GF-D8 (cell line): ENCODE measurements around the gene C17orf75.
"Not testable (repeated sequence)": the region's sequence is repeated elsewhere in the genome, so short reads cannot be mapped to it uniquely, and the experiment has no call there.

Experiments used
- DNase-seq: peaks from one replicate; lab custom pipeline; 2025; lab: John Stamatoyannopoulos, UW

C17orf75 gene

DNA sequence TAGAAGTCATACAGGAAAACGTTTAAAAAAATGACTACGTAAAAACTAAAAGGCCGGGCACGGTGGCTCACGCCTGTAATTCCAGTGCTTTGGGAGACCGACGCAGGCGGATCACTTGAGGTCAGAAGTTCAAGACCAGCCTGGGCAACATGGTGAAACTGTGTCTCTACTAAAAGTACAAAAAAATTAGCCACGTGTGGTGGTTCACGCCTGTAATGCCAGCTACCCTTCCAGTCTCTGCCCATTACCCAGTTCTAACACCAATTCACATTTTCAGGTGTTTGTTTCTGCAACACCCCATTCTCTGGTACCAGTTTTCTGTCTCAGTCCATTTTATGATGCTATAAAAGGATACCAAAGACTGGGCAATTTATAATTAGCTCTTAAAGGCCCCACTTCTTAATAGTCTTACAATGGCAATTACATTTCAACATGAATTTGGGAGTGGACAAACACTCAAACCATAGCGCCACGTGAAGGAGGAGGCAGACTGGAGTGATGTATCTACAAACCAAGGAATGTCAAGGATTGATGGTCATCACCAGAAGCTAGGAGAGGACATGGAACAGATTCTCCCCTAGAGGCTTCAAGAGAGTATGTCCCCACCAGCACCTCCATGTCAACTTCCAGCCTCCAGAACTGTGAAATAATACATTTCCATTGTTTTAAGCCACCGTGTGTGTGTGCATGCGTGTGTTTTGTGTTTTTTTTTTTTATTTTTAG lies 791 bp upstream of the C17orf75 start:
- DNase-seq, result no peak

DNA sequence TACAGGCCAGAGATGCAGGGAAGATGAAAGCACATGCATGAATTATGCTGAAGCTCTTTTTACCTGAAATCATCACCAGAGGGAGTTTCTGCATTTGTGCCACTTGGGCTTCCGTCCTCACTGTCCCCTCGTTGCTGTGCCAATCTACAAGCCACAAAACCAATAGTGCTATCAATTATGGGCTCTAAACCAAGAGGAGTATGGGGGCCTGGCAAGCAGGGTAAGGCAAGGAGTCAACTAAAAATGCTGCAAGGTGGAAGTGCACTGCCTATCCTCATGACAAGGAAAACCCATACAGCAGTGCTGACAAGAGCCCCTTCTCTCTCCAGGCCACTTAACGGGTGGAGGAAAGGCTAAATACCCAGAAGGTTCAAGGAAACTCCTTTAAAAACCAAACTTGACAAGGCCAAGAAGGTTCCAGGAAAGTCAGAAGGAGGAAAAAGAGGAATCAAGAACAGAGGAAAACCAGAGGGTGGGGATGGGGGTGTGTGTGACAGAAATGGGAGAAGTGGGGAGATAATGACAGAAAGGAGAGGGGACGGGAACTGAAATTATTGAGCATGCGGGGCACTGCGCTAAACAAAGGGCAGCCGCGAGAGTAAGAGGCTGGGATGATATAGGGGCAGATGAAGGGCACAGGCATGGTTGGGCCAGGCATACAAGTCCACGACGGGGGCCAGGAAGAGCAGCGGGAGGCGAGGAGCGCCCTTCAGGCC lies 674 bp downstream of the C17orf75 start:
- DNase-seq, result no peak

- no peak for DNase-seq
Observed at GRCh38 chr17:32335687-32336086, 6.3 kb downstream of the C17orf75 start.

DNA sequence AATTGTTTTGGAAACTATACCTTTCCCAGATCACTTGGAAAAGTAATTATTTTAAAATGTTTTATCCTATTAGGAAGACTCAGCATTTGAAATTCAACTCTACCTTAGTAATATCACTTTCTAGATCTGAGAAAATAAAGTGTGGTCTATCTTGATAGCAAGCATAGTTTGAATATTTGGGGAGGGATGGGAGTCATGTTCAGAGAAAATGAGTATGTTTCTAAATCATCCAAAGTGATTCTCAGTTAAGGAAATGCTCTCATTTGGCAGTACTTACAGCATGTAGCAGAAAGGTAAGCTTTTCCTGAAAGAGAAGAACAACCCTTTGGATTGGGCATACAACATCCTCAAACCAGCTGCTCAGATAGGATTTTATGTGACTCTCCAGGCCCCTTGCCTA lies 6.9 kb downstream of the C17orf75 start:
- DNase-seq, result no peak

DNA sequence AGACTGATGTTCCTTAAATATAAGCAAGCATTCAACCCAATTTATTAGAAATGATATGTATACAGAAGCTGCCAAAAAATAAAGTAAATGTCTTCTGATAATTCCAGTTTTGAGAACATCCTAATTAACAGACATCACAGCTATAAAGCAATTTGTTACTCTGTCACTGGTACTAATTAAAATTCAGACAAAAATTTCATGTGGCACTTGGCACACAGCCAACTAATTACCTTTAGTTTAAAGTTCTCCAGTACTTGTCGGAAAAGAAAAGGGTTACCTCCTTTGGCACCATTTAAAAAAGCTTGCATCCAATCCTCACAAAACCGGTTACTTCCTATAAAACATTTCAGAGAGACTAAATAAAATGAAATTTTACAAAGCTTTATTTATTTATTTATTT lies 8.8 kb downstream of the C17orf75 start:
- DNase-seq, result no peak

DNA sequence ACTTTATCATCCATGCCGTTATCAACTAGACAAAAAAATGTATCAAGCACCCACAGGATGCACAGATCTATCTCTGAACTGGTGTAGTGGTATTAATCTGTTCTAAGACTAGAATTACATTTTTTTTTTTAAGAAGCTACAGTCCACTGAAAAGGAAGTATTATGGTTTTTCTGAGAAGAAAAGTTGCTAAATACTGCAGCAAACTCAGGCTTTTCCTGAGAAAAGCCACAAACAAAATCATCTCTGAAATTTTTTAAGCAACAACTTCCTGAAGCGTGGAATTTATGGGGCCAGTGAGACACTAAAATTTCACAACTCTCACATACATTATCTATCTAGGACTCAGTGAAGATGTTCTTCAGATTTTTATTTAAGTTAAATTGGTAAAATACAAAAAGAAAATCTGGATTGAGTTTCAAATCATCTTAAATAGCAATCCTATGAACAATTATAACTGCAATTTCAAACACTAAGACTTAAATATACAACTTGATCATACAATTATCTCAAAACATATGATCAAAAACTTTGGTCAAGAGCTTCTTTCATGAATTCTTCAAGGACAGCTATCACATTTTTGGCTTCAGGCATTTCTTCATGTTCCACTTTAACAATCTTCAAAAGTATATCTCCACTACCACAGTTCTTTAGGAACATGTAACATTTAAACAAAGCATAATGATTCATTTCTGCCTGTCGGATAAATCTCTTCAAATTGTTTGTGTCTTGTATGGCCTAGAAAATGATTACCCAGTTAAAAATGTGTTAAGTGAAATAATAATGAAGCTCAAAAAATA lies 10.5 kb downstream of the C17orf75 start:
- DNase-seq, result peak; percentile 87

DNA sequence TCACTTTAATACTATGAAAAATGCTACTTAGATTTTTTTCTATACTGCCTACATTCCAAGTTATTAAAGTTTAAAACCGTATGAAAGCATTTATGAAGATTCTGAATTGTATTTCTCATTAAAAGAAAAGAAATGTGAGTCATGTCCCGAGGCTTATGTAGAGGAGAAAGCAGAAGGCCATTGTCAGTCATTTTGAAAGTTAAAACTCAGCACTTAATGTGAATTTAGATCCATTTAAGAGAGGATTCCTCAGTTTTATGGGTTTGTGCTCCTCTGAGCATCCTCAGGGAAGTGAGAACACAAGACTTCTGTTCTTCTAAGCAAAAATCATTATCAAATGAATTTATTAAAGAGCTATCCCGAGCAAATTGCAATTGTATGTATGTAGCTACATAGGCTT lies 11.8 kb downstream of the C17orf75 start:
- no peak for DNase-seq

DNA sequence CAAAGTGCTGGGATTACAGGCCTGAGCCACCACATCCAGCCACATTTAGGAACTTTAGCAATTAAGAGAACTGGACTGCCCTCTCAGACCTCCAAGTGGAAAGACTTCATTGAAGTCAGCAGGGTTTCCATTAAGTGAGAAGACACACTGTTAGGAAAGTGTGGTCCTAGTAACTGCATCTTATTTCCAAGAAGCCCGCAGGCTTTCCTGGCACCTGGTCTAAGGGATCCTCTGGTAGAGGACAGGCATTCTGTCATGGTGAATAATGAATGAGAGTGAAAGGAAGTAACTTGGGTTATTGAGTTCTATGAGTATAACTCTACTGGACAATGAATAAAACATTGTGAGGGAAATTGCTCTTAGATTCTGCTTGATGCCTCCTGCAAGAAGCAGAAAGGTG lies 14.1 kb downstream of the C17orf75 start:
- no peak for DNase-seq

GRCh38 chr17:32323811-32324491 lies 18.0 kb downstream of the C17orf75 start:
- no peak for DNase-seq

GRCh38 chr17:32323046-32323445 lies 18.9 kb downstream of the C17orf75 start:
- no peak for DNase-seq

DNA sequence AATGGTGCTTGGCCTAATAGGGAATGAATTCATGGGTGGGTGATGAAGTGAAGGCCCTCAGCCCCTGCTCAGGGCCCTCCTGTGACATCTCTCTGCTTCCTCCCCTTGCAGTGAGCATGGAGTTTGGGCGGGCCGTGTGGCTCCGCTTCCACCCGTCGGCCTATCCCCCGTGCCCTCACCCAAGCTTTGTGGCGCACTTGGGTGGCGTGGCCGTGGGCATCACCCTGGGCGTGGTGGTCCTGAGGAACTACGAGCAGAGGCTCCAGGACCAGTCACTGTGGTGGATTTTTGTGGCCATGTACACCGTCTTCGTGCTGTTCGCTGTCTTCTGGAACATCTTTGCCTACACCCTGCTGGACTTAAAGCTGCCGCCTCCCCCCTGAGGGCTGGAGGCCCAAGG lies 21.1 kb downstream of the C17orf75 start:
- no peak for DNase-seq

- DNase-seq, result not testable (repeated sequence)
Observed at GRCh38 chr17:32320080-32320479, 21.9 kb downstream of the C17orf75 start.

- DNase-seq, result no peak
Observed at GRCh38 chr17:32319548-32319905, 22.4 kb downstream of the C17orf75 start.

- no peak for DNase-seq
Observed at GRCh38 chr17:32318071-32318470, 23.9 kb downstream of the C17orf75 start.

GRCh38 chr17:32317353-32317752 lies 24.6 kb downstream of the C17orf75 start:
- DNase-seq, result no peak

DNA sequence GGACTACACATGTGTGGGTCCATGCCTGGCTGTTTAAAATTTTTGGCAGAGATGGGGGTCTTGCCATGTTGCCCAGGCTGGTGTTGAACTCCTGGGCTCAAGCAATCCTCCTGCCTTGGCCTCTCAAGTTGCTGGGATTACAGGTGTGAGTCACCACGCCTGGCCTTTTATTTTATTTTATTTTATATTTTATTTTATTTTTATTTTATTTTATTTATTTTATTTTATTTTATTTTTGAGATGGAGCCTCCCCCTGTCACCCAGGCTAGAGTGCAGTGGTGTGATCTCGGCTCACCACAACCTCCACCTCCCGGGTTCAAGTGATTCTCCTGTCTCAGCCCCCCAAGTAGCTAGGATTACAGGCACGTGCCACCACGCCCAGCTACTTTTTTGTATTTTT lies 25.3 kb downstream of the C17orf75 start:
- not testable (repeated sequence) for DNase-seq

GRCh38 chr17:32315171-32315570 lies 26.8 kb downstream of the C17orf75 start:
- DNase-seq, result no peak

- no peak for DNase-seq
Observed at GRCh38 chr17:32314636-32315035, 27.3 kb downstream of the C17orf75 start.

- DNase-seq, result no peak
Observed at GRCh38 chr17:32311028-32311536, 30.9 kb downstream of the C17orf75 start.

GRCh38 chr17:32307658-32308057 lies 34.3 kb downstream of the C17orf75 start:
- DNase-seq, result no peak

- DNase-seq, result no peak
Observed at GRCh38 chr17:32305049-32305448, 36.9 kb downstream of the C17orf75 start.

DNA sequence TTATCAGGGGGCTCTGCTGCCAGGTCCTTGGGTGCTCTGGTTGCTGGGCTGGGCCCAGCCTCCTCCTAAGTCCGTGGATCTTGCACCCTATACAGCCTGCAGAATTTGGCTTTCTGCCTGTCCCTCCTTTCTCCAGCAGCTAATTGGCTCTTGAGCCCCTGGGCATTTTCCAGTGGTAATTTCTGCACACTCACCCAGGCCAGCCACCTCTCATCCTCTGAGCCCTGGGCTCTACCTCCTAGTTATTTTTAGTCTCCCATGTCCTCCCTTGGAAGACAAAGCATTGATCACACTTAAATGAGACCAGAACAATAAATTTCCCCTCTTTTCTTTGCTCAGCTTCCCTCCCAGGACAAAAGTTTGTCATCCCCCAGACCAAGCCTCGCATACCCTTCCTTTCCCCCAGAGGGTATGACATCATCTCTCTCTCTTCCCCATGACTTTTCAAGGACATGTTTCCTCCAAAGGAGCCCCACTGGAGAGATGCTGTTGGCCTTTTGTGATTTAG lies 38.1 kb downstream of the C17orf75 start:
- DNase-seq, result no peak
